IMR-90 (cell line): ENCODE results near the gene ZNF541. TPM values are rescaled to one million over a fixed set of nuclear protein-coding genes. Genes with fewer than 3 reads are reported as not detected.

Source experiments
- ATAC-seq: fragments of 200-7000 bp; cut with Tn5 transposase; 2 replicates; pipeline ENCODE4 v1.9.1; 2020; ENCODE audit warnings: low read depth, mild to moderate bottlenecking, moderate library complexity
- BruUV-seq: library from RNA; stranded (reverse); fragments of 400-500 nt; replicated peaks from 2 replicates; lab custom pipeline; 2021; lab: Mats Ljungman, UMichigan
- CTCF ChIA-PET: fragments of 300-600 bp; formaldehyde crosslinking; extraction: SDS; loops from one replicate; lab custom pipeline; 2021; ENCODE audit warnings: antibody characterized with exemption; lab: Yijun Ruan, JAX
- POLR2A ChIA-PET: fragments of 300-600 bp; sonication (Branson Sonifier 250); formaldehyde crosslinking; loops from one replicate; lab custom pipeline; 2022; ENCODE audit warnings: antibody characterized with exemption; ENCODE audit not compliant: unreplicated experiment; lab: Charles Lee
- DNase-seq: peaks from one replicate; pipeline ENCODE4 v3.0.0; 2013
- H2AFZ ChIP-seq: replicated peaks from 2 replicates; pipeline ENCODE3; 2013; ENCODE audit warnings: low read length, mild to moderate bottlenecking; ENCODE audit not compliant: poor library complexity
- H2AK5ac ChIP-seq: 2 replicates; pipeline ENCODE4 v1.6.1; 2013; ENCODE audit warnings: low read depth, low read length, inconsistent platforms
- H2AK9ac ChIP-seq: replicated peaks from 2 replicates; pipeline ENCODE3; 2013; ENCODE audit warnings: mild to moderate bottlenecking, low read depth, low read length, moderate library complexity; ENCODE audit not compliant: poor library complexity
- H2BK120ac ChIP-seq: 2 replicates; pipeline ENCODE4 v1.6.1; 2013; ENCODE audit warnings: low read depth, low read length, inconsistent platforms
- H2BK15ac ChIP-seq: 3 replicates; pipeline ENCODE4 v1.6.1; 2013; ENCODE audit warnings: low read depth, low read length, inconsistent platforms
- H2BK20ac ChIP-seq: 2 replicates; pipeline ENCODE4 v1.6.1; 2013; ENCODE audit warnings: low read depth, mild to moderate bottlenecking, inconsistent platforms, low read length, moderate library complexity
- H2BK5ac ChIP-seq: 2 replicates; pipeline ENCODE4 v1.6.1; 2013; ENCODE audit warnings: mild to moderate bottlenecking, low read depth, low read length, inconsistent platforms; ENCODE audit not compliant: poor library complexity, severe bottlenecking
- H3K14ac ChIP-seq: replicated peaks from 2 replicates; pipeline ENCODE4 v1.6.1; 2013; ENCODE audit warnings: low read depth, low read length, inconsistent platforms
- H3K18ac ChIP-seq: 2 replicates; pipeline ENCODE4 v1.6.1; 2013; ENCODE audit warnings: low read depth, low read length, control low read depth
- H3K23ac ChIP-seq: 2 replicates; pipeline ENCODE4 v1.6.1; 2013; ENCODE audit warnings: low read depth, low read length, inconsistent platforms
- H3K27ac ChIP-seq: 2 replicates; pipeline ENCODE4 v1.5.1; 2013; ENCODE audit warnings: mild to moderate bottlenecking, control low read depth, low read length; ENCODE audit not compliant: insufficient read depth
- H3K27me3 ChIP-seq: 2 replicates; pipeline ENCODE4 v1.6.1; 2013; ENCODE audit warnings: low read length; ENCODE audit not compliant: control insufficient read depth, insufficient read depth
- H3K36me3 ChIP-seq: 2 replicates; pipeline ENCODE4 v1.6.1; 2013; ENCODE audit warnings: low read length, mixed read lengths; ENCODE audit not compliant: control insufficient read depth, insufficient read depth
- H3K4ac ChIP-seq: 2 replicates; pipeline ENCODE4 v1.6.1; 2013; ENCODE audit warnings: low read depth, low read length, inconsistent platforms
- H3K4me1 ChIP-seq: 2 replicates; pipeline ENCODE4 v1.6.1; 2013; ENCODE audit warnings: low read length, mixed read lengths; ENCODE audit not compliant: control insufficient read depth, insufficient read depth
- H3K4me2 ChIP-seq: 2 replicates; pipeline ENCODE4 v1.6.1; 2013; ENCODE audit warnings: low read depth, mild to moderate bottlenecking, control low read depth, low read length, moderate library complexity
- H3K4me3 ChIP-seq: 2 replicates; pipeline ENCODE4 v1.5.1; 2013; ENCODE audit warnings: low read depth, mild to moderate bottlenecking, control low read depth, low read length, moderate library complexity; ENCODE audit not compliant: insufficient read depth
- H3K56ac ChIP-seq: 2 replicates; pipeline ENCODE4 v1.6.1; 2013; ENCODE audit warnings: low read length, inconsistent platforms; ENCODE audit not compliant: insufficient read depth; ENCODE audit errors: extremely low read depth
- H3K79me1 ChIP-seq, 2 experiments: 2 replicates each; pipeline ENCODE4 v1.6.1; 2013; ENCODE audit warnings: low read length in 2 of 2, inconsistent platforms in 1 of 2, low read depth in 1 of 2
- H3K9ac ChIP-seq: 2 replicates; pipeline ENCODE4 v1.6.1; 2013; ENCODE audit warnings: low read depth, low read length, control low read depth
- H3K9me1 ChIP-seq: 2 replicates; pipeline ENCODE4 v1.6.1; 2013; ENCODE audit warnings: low read length, inconsistent platforms; ENCODE audit not compliant: insufficient read depth
- H3K9me3 ChIP-seq: 2 replicates; pipeline ENCODE4 v1.6.1; 2013; ENCODE audit warnings: low read length; ENCODE audit not compliant: control insufficient read depth, insufficient read depth
- H4K20me1 ChIP-seq: 2 replicates; pipeline ENCODE4 v1.6.1; 2013; ENCODE audit warnings: low read length, inconsistent platforms; ENCODE audit not compliant: insufficient read depth
- H4K5ac ChIP-seq: 2 replicates; pipeline ENCODE4 v1.6.1; 2013; ENCODE audit warnings: mild to moderate bottlenecking, low read depth, low read length, control low read depth
- H4K8ac ChIP-seq, 2 experiments: 2 replicates each; pipeline ENCODE4 v1.6.1; 2013; ENCODE audit warnings: low read depth in 2 of 2, low read length in 2 of 2, control low read depth in 1 of 2, inconsistent platforms in 1 of 2
- H4K91ac ChIP-seq: 2 replicates; pipeline ENCODE4 v1.6.1; 2013; ENCODE audit warnings: low read depth, low read length, inconsistent platforms; ENCODE audit not compliant: insufficient read depth
- BHLHE40 ChIP-seq: fragments of 150-350 bp; IDR thresholded peaks from 2 replicates; pipeline ENCODE4 v1.6.1; 2016; ENCODE audit warnings: mild to moderate bottlenecking, low read depth, low read length
- CEBPB ChIP-seq: IDR thresholded peaks from 2 replicates; pipeline ENCODE4 v1.6.1; 2012; ENCODE audit warnings: low read depth, low read length, improper control_type of control experiment
- CHD1 ChIP-seq: IDR thresholded peaks from 2 replicates; pipeline ENCODE4 v1.6.1; 2012; ENCODE audit warnings: low read depth, low read length, improper control_type of control experiment
- CTCF ChIP-seq: conservative IDR thresholded peaks from 2 replicates; pipeline ENCODE4 v1.5.1; 2012; ENCODE audit warnings: mild to moderate bottlenecking, low read depth, low read length, improper control_type of control experiment
- FOS ChIP-seq: fragments of 150-350 bp; IDR thresholded peaks from 2 replicates; pipeline ENCODE4 v1.6.1; 2016; ENCODE audit warnings: low read depth, low read length
- MAFK ChIP-seq: IDR thresholded peaks from 2 replicates; pipeline ENCODE4 v1.6.1; 2012; ENCODE audit warnings: low read depth, low read length, improper control_type of control experiment
- RAD21 ChIP-seq: IDR thresholded peaks from 2 replicates; pipeline ENCODE4 v1.6.1; 2012; ENCODE audit warnings: low read length, improper control_type of control experiment
- RFX5 ChIP-seq: IDR thresholded peaks from 2 replicates; pipeline ENCODE4 v1.8.0; 2012; ENCODE audit warnings: low read depth, mild to moderate bottlenecking, low read length, moderate library complexity
- USF2 ChIP-seq: fragments of 150-350 bp; IDR thresholded peaks from 2 replicates; pipeline ENCODE4 v1.6.1; 2017; ENCODE audit warnings: mild to moderate bottlenecking, antibody characterized with exemption, low read length, low read depth
- WGBS, 2 experiments: methylation state at CpG; one replicate each; pipeline versions ENCODE4 v1.1.5 to v1.1.7; 2013; ENCODE audit warnings: missing lambda C conversion rate in 2 of 2; ENCODE audit not compliant: insufficient read length in 1 of 2; ENCODE audit errors: extremely low coverage in 2 of 2; 5-methylcytosine and 5-hydroxymethylcytosine counted together
- dilution Hi-C: fragments of 300-500 bp; cut with HindIII; formaldehyde crosslinking; loops from one replicate; pipeline ENCODE4 v1.14.3; 2018; ENCODE audit warnings: low sequenced_read_pairs; ENCODE audit not compliant: unreplicated experiment
- in situ Hi-C: fragments of 300-500 bp; cut with MboI; formaldehyde crosslinking; loops from 3 replicates; pipeline ENCODE4 v1.14.3; 2019; ENCODE audit warnings: low sequenced_read_pairs, inconsistent platforms, mixed read lengths
- intact Hi-C: fragments of 100-400 bp; cut with micrococcal nuclease; formaldehyde crosslinking; loops from 2 replicates; pipeline ENCODE4 v1.10.0; 2022
- polyA plus RNA-seq, 3 experiments: library from polyadenylated mRNA; depleted of rRNA; stranded (reverse); fragments of >200 nt; gene quantifications; 2 replicates each; pipeline ENCODE4 v1.2.3, GENCODE V29; 2012; ENCODE audit warnings: low replicate concordance in 1 of 3
- total RNA-seq: library from RNA; depleted of rRNA; stranded (reverse); fragments of >200 nt; gene quantifications from 2 replicates; pipeline ENCODE4 v1.2.3, GENCODE V29; 2012

ZNF541 gene
- total and polyA plus RNA-seq, 2 of the 4 experiments (the other 2 are of a cell fraction) = not detected

DNA sequence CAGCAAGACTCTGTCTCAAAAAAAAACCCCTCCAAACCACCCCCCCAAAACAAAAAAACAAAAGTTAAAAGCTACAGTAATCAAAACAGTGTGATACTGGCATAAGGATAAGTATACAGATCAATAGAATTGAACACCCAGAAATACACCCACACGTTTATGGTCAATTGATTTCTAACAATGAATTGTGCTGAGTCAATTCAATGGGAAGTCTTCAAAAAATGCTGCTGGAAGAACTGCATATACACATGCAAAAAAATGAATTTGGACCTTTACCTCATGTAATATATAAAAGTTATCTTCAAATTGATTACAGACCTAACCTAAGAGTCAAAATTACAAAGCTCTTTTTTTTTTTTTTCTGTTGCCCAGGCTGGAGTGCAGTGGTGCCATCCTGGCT is 38.3 kb downstream of the ZNF541 start:
- in situ Hi-C loops (no loop called here), intact Hi-C loops (no loop called here), dilution Hi-C loops (no loop called here)
- TF ChIP-seq RAD21 = no peak
- no peak for TF ChIP-seq CHD1
- no peak for TF ChIP-seq USF2
- TF ChIP-seq CTCF = no peak
- TF ChIP-seq FOS = no peak
- TF ChIP-seq RFX5 = no peak
- no peak for TF ChIP-seq BHLHE40
- no peak for TF ChIP-seq MAFK
- TF ChIP-seq CEBPB = no peak
- no peaks in the 10 kb centered on the region for H4K20me1 ChIP-seq
- no peak overlapping the region for H3K18ac ChIP-seq
- H3K27ac ChIP-seq = no peak overlapping the region
- no peak overlapping the region for H2AFZ ChIP-seq
- ATAC-seq (no peak), DNase-seq (no peak)
- ChIA-PET CTCF (interaction anchor here (1.4 kb wide), 1 partner anchor 19 kb away, joined by 7 read pairs; the partner anchor contains the start of gene NAPA), POLR2A (no interaction called here)
- H3K9ac ChIP-seq = no peak overlapping the region
- no peaks in the 10 kb centered on the region; the same call in 1 of the 2 replicates for H3K4me1 ChIP-seq
- no peak overlapping the region for H2BK120ac ChIP-seq
- WGBS, 2 experiments = no CpG with 5 or more reads among the region's 1 CpG
- no peaks in the 10 kb centered on the region for H3K36me3 ChIP-seq
- no peak overlapping the region for H3K4me2 ChIP-seq
- no peak overlapping the region for H3K4me3 ChIP-seq
- BruUV-seq = no TSS peak
- H3K79me1 ChIP-seq = no peaks in the 10 kb centered on the region
- H3K27me3 ChIP-seq = peaks cover 32% of the 10 kb centered on the region
- no peak overlapping the region for H2BK15ac ChIP-seq
- H3K4ac ChIP-seq = no peak overlapping the region
- H3K56ac ChIP-seq = no peak overlapping the region
- 0 out of 2 replicates have a peak, but pooled peaks cover 2% of the 10 kb centered on the region for H3K9me1 ChIP-seq
- no peak overlapping the region for H4K8ac ChIP-seq
- H4K5ac ChIP-seq = no peak overlapping the region
- H4K91ac ChIP-seq = no peak overlapping the region
- H2AK5ac ChIP-seq = no peak overlapping the region
- H3K14ac ChIP-seq = no peak overlapping the region
- H3K9me3 ChIP-seq = no peaks in the 10 kb centered on the region
- H2BK5ac ChIP-seq = no peak overlapping the region
- H2BK20ac ChIP-seq = no peak overlapping the region
- H2AK9ac ChIP-seq = no peak overlapping the region
- H3K23ac ChIP-seq = no peak overlapping the region
